ENCODE data around the gene NYAP1.
"Not testable (repeated sequence)": the region's sequence is repeated elsewhere in the genome, so short reads cannot be mapped to it uniquely, and the experiment has no call there.

NYAP1 gene

DNA sequence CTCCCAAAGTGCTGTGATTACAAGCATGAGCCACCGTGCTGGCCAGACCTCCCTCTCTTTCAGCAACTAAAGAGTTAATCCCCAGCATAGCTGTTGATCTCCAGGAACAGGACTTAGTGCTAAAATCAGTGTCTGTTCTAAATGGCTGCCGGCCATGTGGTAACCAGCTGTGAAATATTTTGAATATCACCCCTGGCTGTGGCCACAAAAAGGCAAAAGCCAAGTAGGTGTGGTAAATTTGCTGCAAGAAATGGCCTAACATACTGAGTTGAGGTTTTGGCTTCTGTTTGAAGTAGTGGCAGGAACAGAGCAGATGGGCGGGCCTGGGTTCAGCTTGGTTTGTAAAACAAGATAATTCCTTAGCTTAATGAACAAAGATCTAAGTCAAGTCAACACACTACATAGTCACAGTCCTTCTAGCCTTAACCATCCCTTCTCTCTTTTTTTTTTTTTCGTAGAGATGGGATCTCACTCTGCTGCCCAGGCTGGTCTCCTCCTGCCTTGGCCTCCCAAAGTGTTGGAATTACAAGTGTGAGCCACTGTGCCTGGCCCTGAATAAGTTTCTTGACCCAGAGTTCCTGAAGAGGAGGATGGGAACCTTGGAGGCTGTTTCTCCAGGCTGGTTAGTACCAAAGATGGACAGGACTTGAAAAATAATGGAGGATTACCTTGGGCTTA, 32.5 kb downstream of the NYAP1 start:
- no peak for DNase-seq

GRCh38 chr7:100517305-100517704, 33.6 kb downstream of the NYAP1 start:
- DNase-seq, result no peak

DNA sequence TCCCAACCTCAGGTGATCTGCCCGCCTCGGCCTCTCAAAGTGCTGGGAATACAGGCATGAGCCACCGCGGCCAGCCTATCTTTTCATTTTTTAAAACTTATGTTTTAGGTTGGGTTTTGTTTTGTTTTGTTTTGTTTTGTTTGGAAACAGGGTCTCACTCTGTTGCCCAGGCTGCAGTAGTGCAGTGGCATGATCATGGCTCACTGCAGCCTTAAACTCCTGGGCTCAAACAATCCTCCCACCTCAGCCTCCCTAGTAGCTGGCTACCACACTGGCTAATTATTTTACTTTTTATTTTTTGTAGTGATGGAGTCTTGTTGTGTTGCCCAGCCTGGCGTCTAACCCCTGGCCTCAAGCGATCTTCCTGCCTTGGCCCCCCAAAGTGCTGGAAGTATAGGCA, 35.9 kb downstream of the NYAP1 start:
- DNase-seq, result no peak

GRCh38 chr7:100520138-100520537, 36.4 kb downstream of the NYAP1 start:
- DNase-seq, result no peak

GRCh38 chr7:100521076-100521475, 37.3 kb downstream of the NYAP1 start:
- DNase-seq, result no peak

DNA sequence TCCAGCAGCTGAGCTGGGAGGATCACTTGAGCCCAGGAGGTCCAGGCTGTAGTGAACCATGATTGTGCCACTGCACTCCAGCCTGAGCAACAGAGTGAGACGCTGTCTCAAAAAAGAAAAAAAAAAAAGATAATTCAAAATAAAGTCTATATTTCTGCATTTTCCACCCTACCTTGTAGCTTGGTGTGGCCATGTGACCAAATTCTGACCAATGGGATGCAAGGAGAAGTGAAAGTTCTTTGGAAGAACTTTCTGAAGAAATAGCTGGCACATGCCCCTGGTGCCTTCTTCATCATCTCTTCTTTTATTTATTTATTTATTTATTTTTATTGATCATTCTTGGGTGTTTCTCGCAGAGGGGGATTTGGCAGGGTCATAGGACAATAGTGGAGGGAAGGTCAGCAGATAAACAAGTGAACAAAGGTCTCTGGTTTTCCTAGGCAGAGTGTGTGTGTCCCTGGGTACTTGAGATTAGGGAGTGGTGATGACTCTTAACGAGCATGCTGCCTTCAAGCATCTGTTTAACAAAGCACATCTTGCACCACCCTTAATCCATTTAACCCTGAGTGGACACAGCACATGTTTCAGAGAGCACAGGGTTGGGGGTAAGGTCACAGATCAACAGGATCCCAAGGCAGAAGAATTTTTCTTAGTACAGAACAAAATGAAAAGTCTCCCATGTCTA, 38.3 kb downstream of the NYAP1 start:
- not testable (repeated sequence) for DNase-seq

GRCh38 chr7:100523192-100523591, 39.5 kb downstream of the NYAP1 start:
- DNase-seq, result not testable (repeated sequence)

DNA sequence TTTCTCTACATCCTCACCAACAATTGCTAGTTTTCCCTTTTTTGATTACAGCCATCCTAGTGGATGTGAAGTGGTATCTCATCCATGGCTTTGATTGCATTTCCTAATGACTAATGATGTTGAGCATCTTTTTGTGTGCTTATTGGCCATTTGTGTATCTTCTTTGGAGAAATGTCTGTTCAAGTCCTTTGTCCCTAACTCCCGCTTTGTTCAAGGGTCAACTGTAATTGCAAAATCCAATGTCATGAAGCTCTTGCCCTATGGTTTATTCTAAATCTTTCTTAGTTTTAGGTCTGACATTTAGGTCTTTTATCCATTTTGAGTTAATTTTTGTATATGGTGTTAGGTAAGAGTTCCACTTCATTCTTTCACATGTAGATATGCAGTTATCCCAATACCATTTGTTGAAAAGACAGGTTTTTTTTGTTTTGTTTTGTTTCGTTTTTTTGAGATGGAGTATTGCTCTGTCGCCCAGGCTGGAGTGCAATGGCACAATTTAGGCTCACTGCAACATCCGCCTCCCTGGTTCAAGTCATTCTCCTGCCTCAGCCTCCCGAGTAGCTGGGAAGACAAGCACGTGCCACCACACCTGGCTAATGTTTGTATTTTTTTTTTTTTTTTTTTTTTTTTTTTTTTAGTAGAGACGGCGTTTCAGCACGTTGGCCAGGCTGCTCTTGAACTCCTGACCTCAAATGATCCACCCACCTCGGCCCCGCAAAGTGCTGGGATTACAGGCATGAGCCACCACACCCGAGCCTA, 44.6 kb downstream of the NYAP1 start:
- DNase-seq, result not testable (repeated sequence)

DNA sequence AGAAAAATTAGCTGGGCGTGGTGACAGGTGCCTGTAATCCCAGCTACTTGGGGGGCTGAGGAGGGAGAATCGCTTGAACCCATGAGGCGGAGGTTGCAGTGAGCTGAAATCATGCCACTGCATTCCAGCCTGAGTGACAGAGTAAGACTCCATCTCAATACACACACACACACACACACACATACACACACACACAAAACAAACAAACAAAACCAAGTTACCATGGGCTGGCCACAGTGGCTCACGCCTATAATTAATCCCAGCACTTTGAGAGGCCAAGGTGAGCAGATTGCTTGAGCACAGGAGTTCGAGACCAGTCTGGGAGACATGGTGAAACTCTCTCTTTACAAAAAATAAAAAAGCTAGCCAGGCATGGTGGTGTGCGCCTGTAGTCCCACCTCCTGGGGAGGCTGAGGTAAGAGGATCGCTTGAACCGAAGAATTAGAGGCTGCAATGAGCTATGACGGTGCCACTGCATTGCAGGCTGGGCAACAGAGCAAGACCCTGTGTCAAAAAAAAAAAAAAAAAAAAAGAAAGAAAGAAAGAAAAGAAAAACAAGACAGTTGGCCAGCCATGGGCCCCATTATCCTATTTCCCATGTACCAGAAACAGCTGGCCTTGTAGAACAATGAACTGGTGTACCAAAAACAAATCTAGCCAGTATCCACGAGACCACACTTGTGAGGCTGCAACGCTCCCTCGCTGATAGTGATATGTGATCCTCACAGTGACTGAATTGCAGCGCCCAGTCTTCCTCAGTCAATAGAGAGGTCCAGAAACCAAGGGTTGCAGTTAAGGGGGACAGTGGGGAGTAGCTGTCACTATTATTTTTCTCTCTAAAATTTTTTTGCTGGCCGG, 48.7 kb downstream of the NYAP1 start:
- no peak for DNase-seq

GRCh38 chr7:100535982-100536381, 52.3 kb downstream of the NYAP1 start:
- DNase-seq, result not testable (repeated sequence)

GRCh38 chr7:100536695-100537094, 53.0 kb downstream of the NYAP1 start:
- not testable (repeated sequence) for DNase-seq

DNA sequence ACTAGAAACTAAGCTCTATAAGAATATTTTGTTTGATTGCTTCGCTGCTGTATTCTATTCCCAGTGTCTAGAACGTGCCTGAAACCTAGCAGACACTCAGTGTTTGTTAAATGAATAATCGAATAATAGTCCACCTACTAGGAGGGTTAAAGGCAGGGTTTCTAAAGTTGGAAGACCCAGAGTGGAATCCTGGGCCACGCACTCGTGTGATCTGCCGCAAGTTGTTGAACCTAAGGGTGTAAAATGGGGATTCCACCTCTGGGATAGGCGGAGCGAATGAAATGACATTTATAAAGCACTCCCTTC, 54.6 kb downstream of the NYAP1 start:
- no peak for DNase-seq

- peak; percentile 100 for DNase-seq
Measured at GRCh38 chr7:100538654-100539435, 55.1 kb downstream of the NYAP1 start, which contains the start of gene AGFG2. Gene AGFG2, plus strand, starts transcription at chr7:100539203. Its CDS starts 144 bp downstream, at chr7:100539347.

- no peak for DNase-seq
Measured at GRCh38 chr7:100539436-100540006, 55.8 kb downstream of the NYAP1 start.

DNA sequence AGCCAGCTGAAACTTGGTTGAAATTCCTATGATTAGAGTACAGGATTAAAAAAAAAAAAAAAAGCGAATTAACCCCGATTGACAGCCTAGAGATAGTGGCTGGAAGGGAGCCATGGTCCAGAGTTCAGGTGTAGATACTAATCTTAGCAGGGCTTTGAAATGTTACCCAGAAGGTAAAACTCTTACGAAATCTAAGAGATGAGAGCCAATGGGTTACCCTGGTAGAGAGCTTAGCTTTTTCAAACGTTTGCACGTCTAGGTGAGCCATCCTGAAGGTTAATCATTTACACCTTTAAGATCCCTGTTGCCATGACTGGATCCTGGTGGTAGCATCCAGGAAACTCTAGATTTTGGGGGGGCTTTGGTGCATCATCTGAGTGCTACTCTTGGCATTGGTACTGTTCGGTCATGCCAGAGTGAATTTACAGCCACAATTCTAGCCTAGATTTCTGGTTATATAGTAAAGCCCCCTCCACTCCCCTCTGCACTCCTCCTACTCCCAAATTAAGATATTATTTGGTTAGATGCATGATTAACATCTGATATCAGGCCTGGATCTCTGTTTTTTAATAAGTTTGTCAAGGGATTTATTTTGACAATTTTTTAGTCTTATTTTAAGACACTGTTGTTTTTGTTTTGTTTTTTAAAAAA, 56.5 kb downstream of the NYAP1 start:
- DNase-seq, result no peak

DNA sequence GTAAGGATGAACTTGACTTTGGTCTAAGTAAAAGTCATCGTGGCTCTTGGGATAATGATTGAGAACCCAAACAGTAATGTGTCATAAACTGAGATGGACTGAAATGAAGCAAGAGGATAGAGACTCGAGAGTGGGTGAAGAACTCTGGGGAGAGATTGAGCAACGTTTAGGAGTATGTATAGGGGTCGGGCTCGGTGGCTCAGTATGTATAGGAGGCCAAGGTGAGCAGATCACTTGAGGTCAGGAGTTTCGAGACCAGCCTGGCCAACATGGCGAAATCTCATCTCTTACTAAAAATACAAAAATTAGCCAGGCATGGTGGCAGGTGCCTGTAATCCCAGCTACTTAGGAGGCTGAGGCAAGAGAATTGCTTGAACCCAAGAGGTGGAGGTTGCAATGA, 57.6 kb downstream of the NYAP1 start:
- DNase-seq, result not testable (repeated sequence)

GRCh38 chr7:100543586-100543985, 59.9 kb downstream of the NYAP1 start:
- DNase-seq, result no peak

- no peak for DNase-seq
Measured at GRCh38 chr7:100544386-100544785, 60.7 kb downstream of the NYAP1 start.
